CD4-positive, alpha-beta memory T cell (primary cell): ENCODE results near the gene SIGLEC6. TPM values are rescaled to one million over a fixed set of nuclear protein-coding genes. Genes with fewer than 3 reads are reported as not detected.

Source experiments
- CTCF ChIA-PET: fragments of 350-600 bp; sonication (Branson Sonifier 250); formaldehyde crosslinking; loops from one replicate; lab custom pipeline; 2021; ENCODE audit warnings: inconsistent platforms; ENCODE audit not compliant: partially characterized antibody; lab: Charles Lee
- POLR2A ChIA-PET: fragments of 350-600 bp; sonication (Branson Sonifier 250); formaldehyde crosslinking; loops from one replicate; lab custom pipeline; 2021; ENCODE audit not compliant: partially characterized antibody; lab: Charles Lee
- DNase-seq, 5 donors: peaks; one replicate each; pipeline versions ENCODE4 v3.0.0 to v3.0.0-alpha.2; 2020 to 2022; ENCODE audit warnings: mixed read lengths in 1 of 5
- H3K27ac ChIP-seq: one replicate; pipeline ENCODE4 v1.7.0; 2013; ENCODE audit warnings: low read depth, low read length
- H3K27me3 ChIP-seq: 2 replicates; pipeline ENCODE4 v1.7.0; 2013; ENCODE audit warnings: mild to moderate bottlenecking, low read length, moderate library complexity; ENCODE audit not compliant: insufficient read depth
- H3K36me3 ChIP-seq: 2 replicates; pipeline ENCODE4 v1.7.0; 2013; ENCODE audit warnings: mild to moderate bottlenecking, low read length, moderate library complexity; ENCODE audit not compliant: insufficient read depth
- H3K4me1 ChIP-seq: 2 replicates; pipeline ENCODE4 v1.7.0; 2013; ENCODE audit warnings: mild to moderate bottlenecking, low read length, moderate library complexity; ENCODE audit not compliant: insufficient read depth
- H3K4me3 ChIP-seq, 2 donors: one replicate each; pipeline ENCODE4 v1.7.0; 2013; ENCODE audit warnings: low read length in 2 of 2, mild to moderate bottlenecking in 1 of 2
- H3K9me3 ChIP-seq, 2 donors: one replicate each; pipeline ENCODE4 v1.7.0; 2013; ENCODE audit warnings: low read length in 2 of 2, control low read depth in 1 of 2; ENCODE audit not compliant: control insufficient read depth in 1 of 2
- H3K27ac Mint-ChIP-seq, 7 donors: one replicate each; pipeline ENCODE4 v1.8.0; 2020 to 2021; ENCODE audit warnings: mixed read lengths in 7 of 7, mild to moderate bottlenecking in 6 of 7, inconsistent platforms in 3 of 7, moderate library complexity in 3 of 7
- H3K27me3 Mint-ChIP-seq, 2 donors: one replicate each; pipeline ENCODE4 v1.8.0; 2020 to 2021; ENCODE audit warnings: mixed read lengths in 2 of 2
- H3K36me3 Mint-ChIP-seq, 2 donors: one replicate each; pipeline ENCODE4 v1.8.0; 2020 to 2021; ENCODE audit warnings: mixed read lengths in 2 of 2, inconsistent platforms in 1 of 2, mild to moderate bottlenecking in 1 of 2
- H3K4me1 Mint-ChIP-seq, 4 donors: one replicate each; pipeline ENCODE4 v1.8.0; 2020 to 2021; ENCODE audit warnings: mixed read lengths in 4 of 4, mild to moderate bottlenecking in 1 of 4
- H3K4me3 Mint-ChIP-seq, 8 donors: one replicate each; pipeline ENCODE4 v1.8.0; 2020 to 2021; ENCODE audit warnings: mixed read lengths in 8 of 8, mild to moderate bottlenecking in 7 of 8, moderate library complexity in 6 of 8, inconsistent platforms in 3 of 8
- H3K9me3 Mint-ChIP-seq, 8 donors: one replicate each; pipeline ENCODE4 v1.8.0; 2020 to 2021; ENCODE audit warnings: mixed read lengths in 8 of 8, mild to moderate bottlenecking in 5 of 8, inconsistent platforms in 3 of 8, moderate library complexity in 1 of 8
- intact Hi-C: fragments of 100-400 bp; cut with micrococcal nuclease; formaldehyde crosslinking; loops from one replicate; pipeline ENCODE4 v1.15.1; 2023
- polyA plus RNA-seq, 2 donors: library from polyadenylated mRNA; unstranded; fragments of 300-500 nt; fragmentation: Illumina TruSeq; gene quantifications; one replicate each; pipeline ENCODE4 v1.2.3, GENCODE V29; 2021
- total RNA-seq, 2 experiments: library from RNA; stranded (reverse); gene quantifications; one replicate each; pipeline ENCODE4 v1.2.3, GENCODE V29; 2021

The SIGLEC6 gene
- total and polyA plus RNA-seq, 4 experiments from 2014 or later = 0.10 TPM; not detected in 3

DNA sequence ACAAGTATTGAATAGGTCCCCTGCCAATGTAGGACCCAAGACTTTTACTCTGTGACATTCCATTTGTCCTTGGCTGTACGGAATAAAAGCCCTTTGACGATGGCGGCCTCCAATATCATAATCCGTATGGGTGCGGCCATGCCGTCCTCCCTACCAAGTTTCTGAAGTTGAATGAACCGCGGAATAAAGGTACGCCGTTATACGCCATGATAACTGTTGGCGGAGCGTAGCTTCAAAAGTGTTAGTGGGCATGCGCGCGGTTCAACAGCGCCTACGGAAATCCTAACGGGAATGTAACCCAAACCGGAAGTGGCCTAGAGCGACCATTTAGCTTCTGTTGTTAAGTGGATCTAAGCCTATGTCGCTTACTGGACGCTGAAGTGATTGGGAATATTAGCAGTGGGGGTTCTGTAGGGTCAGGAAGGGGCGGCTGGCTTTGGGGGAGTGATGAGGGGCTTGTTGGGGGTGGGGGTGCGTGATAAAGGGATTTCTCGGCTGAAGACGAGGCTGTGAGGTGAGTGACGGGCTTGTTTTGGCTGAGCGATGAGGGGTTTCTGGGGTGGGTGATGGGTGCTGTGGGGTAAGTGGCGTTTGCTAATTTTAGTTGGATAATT, 39.6 kb upstream of the SIGLEC6 start, which contains the start of gene ZNF175:
ZNF175 (plus strand) TSS at position 322 of the 614 bp plus-strand sequence. CDS start 2,047 bp downstream, outside the sequence.
- Histone ChIP-seq H3K4me1 (peaks cover 19% of the 10 kb centered on the region), H3K36me3 (peaks cover 7% of the 10 kb centered on the region), H3K4me3 (peak within 1 kb of the TSS; percentile 39 to 68), H3K9me3 (no peaks in the 10 kb centered on the region), H3K27ac (no peak within 1 kb of the TSS), H3K27me3 (no peaks in the 10 kb centered on the region)
- H3K4me3 Mint-ChIP-seq = peak within 1 kb of the TSS; percentile 94 to 100 (median 96)
- intact Hi-C loops = loop anchor here (1.0 to 5.0 kb wide), 2 partner anchors 23 to 131 kb away; no protein-coding TSS in a partner anchor
- peaks cover 19 to 36% (median 25%) of the 10 kb centered on the region in 4 donors for H3K4me1 Mint-ChIP-seq
- peak within 1 kb of the TSS; percentile 63 to 94 (median 85) for H3K27ac Mint-ChIP-seq
- POLR2A ChIA-PET = interaction anchor here (1.0 kb wide), 2 partner anchors 23 to 133 kb away, joined by 4 to 7 read pairs; no protein-coding TSS in a partner anchor
- H3K9me3 Mint-ChIP-seq = peaks cover 0 to 4% (median 0%) of the 10 kb centered on the region in 8 donors
- DNase-seq = peak; percentile 71 to 79 (median 74)
- H3K36me3 Mint-ChIP-seq = peaks cover 18 to 37% of the 10 kb centered on the region in 2 donors
- peaks cover 3 to 6% of the 10 kb centered on the region in 2 donors for H3K27me3 Mint-ChIP-seq
- CTCF ChIA-PET = interaction anchor here (0.5 kb wide), 1 partner anchor 143 kb away, joined by 3 read pairs; no protein-coding TSS in a partner anchor

DNA sequence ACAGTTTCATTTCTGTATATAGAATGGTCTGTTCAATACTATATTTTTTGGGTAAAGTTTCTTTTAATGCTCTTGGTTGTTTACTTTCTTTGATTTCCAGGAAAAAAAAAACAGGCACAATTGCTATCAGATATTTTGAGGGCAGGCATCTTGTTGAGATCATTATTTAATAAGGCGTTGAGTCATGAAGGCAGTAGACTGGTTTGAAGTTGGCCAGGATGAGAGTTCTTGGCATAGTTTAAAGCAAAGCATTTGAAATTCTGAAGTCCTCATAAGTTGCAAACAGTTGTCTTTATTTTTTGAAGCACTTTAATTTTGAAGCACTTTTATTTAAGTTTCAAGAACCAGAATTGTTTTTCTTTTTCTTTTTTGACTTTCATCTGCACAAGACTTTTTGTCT, 37.0 kb upstream of the SIGLEC6 start:
- ChIA-PET POLR2A (no interaction called here), CTCF (no interaction called here)
- Mint-ChIP-seq H3K27me3 (peaks cover 14 to 17% of the 10 kb centered on the region in 2 donors), H3K27ac (no peak overlapping the region), H3K4me3 (no peak overlapping the region), H3K36me3 (peaks cover 3 to 18% of the 10 kb centered on the region in 2 donors), H3K9me3 (peaks cover 0 to 7% (median 0%) of the 10 kb centered on the region in 8 donors), H3K4me1 (peaks cover 17 to 29% (median 21%) of the 10 kb centered on the region in 4 donors)
- Histone ChIP-seq H3K27me3 (no peaks in the 10 kb centered on the region), H3K4me1 (peaks cover 19% of the 10 kb centered on the region), H3K27ac (no peak overlapping the region), H3K4me3 (no peak overlapping the region), H3K36me3 (peaks cover 3% of the 10 kb centered on the region), H3K9me3 (no peaks in the 10 kb centered on the region)
- intact Hi-C loops = no loop called here
- no peak for DNase-seq

DNA sequence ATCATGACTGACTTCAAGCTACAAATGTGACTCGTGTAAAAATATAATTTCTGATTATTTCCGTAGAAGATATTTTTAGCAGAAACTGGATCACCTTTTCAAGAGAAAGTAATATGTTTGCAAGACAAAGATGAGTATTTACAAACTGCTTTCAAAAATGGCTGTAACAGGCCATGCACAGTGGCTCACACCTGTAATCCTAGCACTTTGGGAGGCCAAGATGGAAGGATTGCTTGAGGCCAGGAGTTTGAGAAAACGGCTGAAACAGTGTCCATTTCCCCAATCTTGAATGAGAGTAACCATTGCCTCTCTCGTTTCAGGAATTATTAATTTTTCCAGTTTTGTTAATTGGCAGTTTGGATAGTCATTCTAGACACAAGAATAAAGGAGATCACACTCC, 36.1 kb upstream of the SIGLEC6 start:
- Histone ChIP-seq H3K4me1 (peaks cover 19% of the 10 kb centered on the region), H3K27me3 (no peaks in the 10 kb centered on the region), H3K27ac (no peak overlapping the region), H3K9me3 (no peaks in the 10 kb centered on the region), H3K4me3 (no peak overlapping the region), H3K36me3 (no peaks in the 10 kb centered on the region)
- POLR2A ChIA-PET = no interaction called here
- H3K9me3 Mint-ChIP-seq = peaks cover 0 to 7% (median 0%) of the 10 kb centered on the region in 8 donors
- intact Hi-C loops = no loop called here
- H3K27ac Mint-ChIP-seq = no peak overlapping the region
- peaks cover 0 to 11% of the 10 kb centered on the region in 2 donors for H3K36me3 Mint-ChIP-seq
- CTCF ChIA-PET = no interaction called here
- H3K4me3 Mint-ChIP-seq = no peak overlapping the region
- DNase-seq = no peak
- H3K4me1 Mint-ChIP-seq = peaks cover 17 to 23% (median 19%) of the 10 kb centered on the region in 4 donors
- peaks cover 18% of the 10 kb centered on the region in 2 donors for H3K27me3 Mint-ChIP-seq

DNA sequence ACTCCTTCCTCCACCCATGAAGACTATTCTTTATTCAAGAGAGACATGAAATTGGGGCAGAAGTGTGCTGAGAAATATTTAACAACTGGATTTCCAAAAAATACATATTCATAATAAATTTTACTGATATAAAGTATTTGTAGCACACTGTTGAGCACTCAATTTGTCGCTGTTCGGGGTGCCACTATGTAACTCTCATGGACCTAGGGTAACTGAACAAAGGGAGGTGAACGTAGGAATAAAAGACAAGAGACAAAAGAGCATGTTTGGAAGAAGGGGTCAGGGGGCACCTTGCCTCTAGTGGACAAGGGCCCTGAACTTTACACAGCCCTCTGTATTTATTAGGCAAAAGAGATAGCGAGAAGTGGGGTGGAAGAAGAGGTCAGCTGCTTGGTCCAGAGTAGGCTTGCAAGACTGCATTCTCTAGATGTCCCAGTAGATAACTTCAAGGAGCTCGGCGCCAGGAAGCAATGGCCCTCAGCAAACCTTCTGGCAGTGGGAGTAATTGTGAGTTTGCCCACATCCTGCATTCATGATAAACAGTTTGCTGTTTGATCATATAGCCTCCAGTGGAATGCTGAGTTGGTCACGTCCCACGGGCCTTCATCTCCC, 35.1 kb upstream of the SIGLEC6 start:
- H3K9me3 ChIP-seq = no peaks in the 10 kb centered on the region
- peaks cover 9% of the 10 kb centered on the region for H3K4me1 ChIP-seq
- no peaks in the 10 kb centered on the region for H3K36me3 ChIP-seq
- H3K27ac ChIP-seq = no peak overlapping the region
- Mint-ChIP-seq H3K4me1 (peaks cover 9 to 13% (median 11%) of the 10 kb centered on the region in 4 donors), H3K27me3 (peaks cover 20 to 22% of the 10 kb centered on the region in 2 donors), H3K27ac (no peak overlapping the region), H3K4me3 (no peak overlapping the region), H3K36me3 (peaks cover 0 to 6% of the 10 kb centered on the region in 2 donors), H3K9me3 (peaks cover 0 to 7% (median 0%) of the 10 kb centered on the region in 8 donors)
- no peak for DNase-seq
- no peaks in the 10 kb centered on the region for H3K27me3 ChIP-seq
- ChIA-PET CTCF (no interaction called here), POLR2A (no interaction called here)
- intact Hi-C loops = no loop called here
- H3K4me3 ChIP-seq = no peak overlapping the region

DNA sequence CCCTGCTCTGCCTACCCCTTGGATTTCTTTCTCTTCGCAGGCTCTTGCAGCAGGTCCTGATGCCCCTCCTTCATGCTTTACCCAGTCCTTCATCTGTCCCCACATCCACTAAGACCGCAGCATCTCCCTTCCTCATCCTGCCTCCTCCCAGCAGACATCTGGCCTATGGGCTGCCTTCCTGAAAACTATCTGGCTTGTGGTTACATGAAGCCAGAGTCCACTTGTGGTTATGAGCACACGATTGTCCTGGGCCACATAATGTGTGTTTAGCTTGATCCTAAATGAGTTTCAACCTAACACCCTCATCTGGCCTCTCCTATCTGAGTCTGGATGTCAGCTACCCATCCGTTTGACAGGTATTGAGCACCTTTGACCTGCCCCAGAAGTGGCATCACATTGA, 34.1 kb upstream of the SIGLEC6 start:
- peaks cover 0 to 4% (median 0%) of the 10 kb centered on the region in 8 donors for H3K9me3 Mint-ChIP-seq
- peaks cover 23 to 30% of the 10 kb centered on the region in 2 donors for H3K27me3 Mint-ChIP-seq
- no peak overlapping the region for H3K27ac ChIP-seq
- H3K27me3 ChIP-seq = no peaks in the 10 kb centered on the region
- peak overlapping the region in 1 of 7 donors; percentile 18 for H3K27ac Mint-ChIP-seq
- ChIA-PET CTCF (no interaction called here), POLR2A (no interaction called here)
- intact Hi-C loops = no loop called here
- H3K4me3 ChIP-seq = no peak overlapping the region
- no peak for DNase-seq
- peaks cover 3% of the 10 kb centered on the region for H3K4me1 ChIP-seq
- peaks cover 2 to 3% (median 2%) of the 10 kb centered on the region in 4 donors for H3K4me1 Mint-ChIP-seq
- H3K4me3 Mint-ChIP-seq = peak overlapping the region in 2 of 8 donors; percentile 12 to 15
- H3K9me3 ChIP-seq = no peaks in the 10 kb centered on the region
- no peaks in the 10 kb centered on the region for H3K36me3 Mint-ChIP-seq
- H3K36me3 ChIP-seq = no peaks in the 10 kb centered on the region

DNA sequence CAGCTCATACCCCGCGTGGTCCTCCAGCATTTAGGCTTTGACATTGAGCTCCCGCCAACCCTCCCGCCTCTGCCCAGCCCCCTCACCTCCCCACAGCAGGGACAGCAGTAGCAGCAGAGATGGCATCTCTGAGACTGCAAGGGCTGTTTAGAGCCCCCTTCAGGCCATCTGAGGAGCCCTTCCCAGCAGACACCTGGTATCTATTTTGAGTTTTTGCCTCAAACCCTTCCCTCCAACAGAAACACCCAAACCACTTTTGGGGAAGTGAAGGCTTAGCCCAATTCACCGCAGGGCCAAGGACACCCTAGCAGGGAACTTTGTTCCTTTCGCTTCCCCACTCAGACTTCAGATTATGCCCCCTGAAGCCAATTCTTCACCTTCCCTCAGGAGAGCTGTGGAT, 33.3 kb upstream of the SIGLEC6 start:
- Histone ChIP-seq H3K27ac (no peak overlapping the region), H3K36me3 (no peaks in the 10 kb centered on the region), H3K4me1 (no peaks in the 10 kb centered on the region), H3K4me3 (no peak overlapping the region), H3K9me3 (no peaks in the 10 kb centered on the region), H3K27me3 (no peaks in the 10 kb centered on the region)
- intact Hi-C loops = no loop called here
- POLR2A ChIA-PET = no interaction called here
- no peak for DNase-seq
- CTCF ChIA-PET = no interaction called here
- H3K4me1 Mint-ChIP-seq = no peaks in the 10 kb centered on the region
- H3K27me3 Mint-ChIP-seq = peaks cover 24 to 38% of the 10 kb centered on the region in 2 donors
- H3K27ac Mint-ChIP-seq = no peak overlapping the region
- H3K9me3 Mint-ChIP-seq = peaks cover 0 to 4% (median 0%) of the 10 kb centered on the region in 8 donors
- H3K36me3 Mint-ChIP-seq = no peaks in the 10 kb centered on the region
- H3K4me3 Mint-ChIP-seq = no peak overlapping the region

DNA sequence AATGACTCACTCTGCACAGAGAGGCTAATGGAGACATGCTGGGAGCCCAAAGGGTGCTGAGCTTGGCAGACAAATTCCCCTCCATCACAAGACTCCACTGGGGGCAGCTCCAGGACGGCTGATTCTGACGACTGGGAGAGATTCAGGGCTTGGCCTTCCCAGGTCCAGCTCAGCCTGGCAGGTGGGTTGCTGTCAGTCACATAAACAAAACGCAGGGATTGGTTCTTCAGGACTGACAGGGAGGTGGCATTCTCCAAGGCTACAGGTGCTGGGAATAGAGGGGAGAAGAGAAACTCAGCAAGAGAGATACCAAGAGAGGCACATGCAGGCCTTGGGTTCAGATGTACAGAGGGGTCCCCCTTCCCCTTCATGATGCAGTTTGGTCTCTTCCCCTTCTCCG, 28.9 kb upstream of the SIGLEC6 start:
- Mint-ChIP-seq H3K36me3 (no peaks in the 10 kb centered on the region), H3K4me1 (no peaks in the 10 kb centered on the region), H3K27me3 (peaks cover 34 to 56% of the 10 kb centered on the region in 2 donors), H3K9me3 (peaks cover 0 to under 1% (median 0%) of the 10 kb centered on the region in 8 donors), H3K4me3 (no peak overlapping the region), H3K27ac (no peak overlapping the region)
- ChIA-PET CTCF (no interaction called here), POLR2A (no interaction called here)
- Histone ChIP-seq H3K9me3 (no peaks in the 10 kb centered on the region), H3K36me3 (no peaks in the 10 kb centered on the region), H3K27ac (no peak overlapping the region), H3K27me3 (no peaks in the 10 kb centered on the region), H3K4me3 (no peak overlapping the region), H3K4me1 (no peaks in the 10 kb centered on the region)
- intact Hi-C loops = no loop called here
- DNase-seq = no peak
